IPS-NIHi7 (cell line): ENCODE results near the gene COX8C.

Source experiments
- DNase-seq: peaks from one replicate; pipeline ENCODE4 v3.0.0; 2012; ENCODE audit warnings: mixed read lengths; ENCODE audit errors: extremely low spot score

The COX8C gene, protein sequence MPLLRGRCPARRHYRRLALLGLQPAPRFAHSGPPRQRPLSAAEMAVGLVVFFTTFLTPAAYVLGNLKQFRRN

DNA sequence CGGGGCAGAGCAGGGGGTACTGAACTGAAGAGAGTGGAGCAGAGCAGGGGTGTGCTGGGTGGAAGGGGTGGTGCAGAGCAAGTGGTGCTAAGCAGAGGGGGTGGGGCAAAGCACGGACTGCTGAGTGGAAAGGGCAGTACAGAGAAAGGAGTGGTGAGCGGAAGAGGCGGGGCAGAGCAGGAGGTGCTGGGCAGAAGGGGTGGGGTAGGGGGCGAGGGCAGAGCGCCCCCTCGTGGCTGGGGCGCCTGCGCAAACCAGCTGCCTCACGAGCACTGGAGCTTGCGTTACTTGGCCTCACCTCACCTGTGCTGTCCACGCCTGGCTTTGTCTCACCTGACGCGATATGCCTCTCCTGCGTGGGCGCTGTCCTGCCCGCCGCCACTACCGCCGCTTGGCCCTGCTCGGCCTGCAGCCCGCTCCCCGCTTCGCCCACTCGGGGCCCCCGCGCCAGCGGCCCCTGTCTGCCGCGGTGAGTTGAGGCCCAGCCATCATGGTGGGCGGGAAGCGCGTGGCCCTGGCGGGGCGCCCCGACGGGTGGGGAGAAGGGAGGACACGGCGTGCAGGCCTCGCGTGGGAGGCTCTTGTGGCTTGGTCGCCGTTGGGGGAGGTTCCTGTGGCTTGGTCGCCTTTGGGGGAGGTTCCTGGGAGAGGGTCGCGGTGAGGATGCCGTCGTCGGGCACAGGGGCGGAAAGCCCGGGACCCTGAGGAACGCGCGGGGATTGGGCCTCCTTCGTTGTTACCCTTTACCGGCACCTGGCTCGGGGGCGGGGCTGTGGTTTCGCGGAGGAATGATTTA, at the start of gene COX8C:
COX8C (plus strand) TSS at position 257 of the 796 bp plus-strand sequence; CDS start at position 344, 87 bp downstream.
- no peak for DNase-seq

DNA sequence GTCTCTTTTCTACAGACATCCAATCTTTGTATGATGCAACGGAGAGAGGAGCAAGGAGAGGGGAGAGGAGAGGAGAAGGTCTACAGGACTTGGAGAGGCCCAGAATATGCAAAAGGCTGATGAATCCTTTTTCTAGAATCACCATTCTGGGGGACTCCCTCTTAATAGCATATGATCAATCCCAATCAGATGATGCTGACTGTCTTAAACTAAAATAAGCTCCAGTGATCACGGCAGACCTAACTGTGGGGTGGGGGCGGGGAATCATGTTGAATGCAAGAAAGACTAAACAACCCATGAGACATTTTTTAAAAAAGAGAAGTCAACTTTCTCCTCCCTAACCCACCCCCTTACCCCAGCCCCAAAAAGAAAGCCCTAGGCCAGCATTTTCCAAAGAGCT, 47.6 kb upstream of the COX8C start:
- DNase-seq: no peak

DNA sequence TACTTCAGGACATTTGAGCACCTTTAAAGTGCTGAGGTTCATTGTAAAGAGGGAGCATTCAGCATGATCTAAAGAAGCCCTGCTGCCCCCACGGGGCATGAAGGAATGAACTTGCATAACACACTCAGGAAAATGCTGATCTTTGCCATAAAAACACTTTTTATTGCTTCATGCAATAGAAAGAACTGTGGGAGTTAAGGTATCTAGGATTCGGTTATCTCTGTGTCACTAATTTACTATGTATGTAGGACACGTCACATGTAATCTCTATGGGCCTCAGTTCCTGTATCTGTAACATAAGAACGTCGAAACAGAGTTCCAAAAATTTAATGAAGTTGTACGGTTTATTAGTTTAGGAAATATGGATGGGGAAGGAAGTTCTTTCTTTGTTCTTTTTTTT, 47.1 kb upstream of the COX8C start:
- no peak for DNase-seq

DNA sequence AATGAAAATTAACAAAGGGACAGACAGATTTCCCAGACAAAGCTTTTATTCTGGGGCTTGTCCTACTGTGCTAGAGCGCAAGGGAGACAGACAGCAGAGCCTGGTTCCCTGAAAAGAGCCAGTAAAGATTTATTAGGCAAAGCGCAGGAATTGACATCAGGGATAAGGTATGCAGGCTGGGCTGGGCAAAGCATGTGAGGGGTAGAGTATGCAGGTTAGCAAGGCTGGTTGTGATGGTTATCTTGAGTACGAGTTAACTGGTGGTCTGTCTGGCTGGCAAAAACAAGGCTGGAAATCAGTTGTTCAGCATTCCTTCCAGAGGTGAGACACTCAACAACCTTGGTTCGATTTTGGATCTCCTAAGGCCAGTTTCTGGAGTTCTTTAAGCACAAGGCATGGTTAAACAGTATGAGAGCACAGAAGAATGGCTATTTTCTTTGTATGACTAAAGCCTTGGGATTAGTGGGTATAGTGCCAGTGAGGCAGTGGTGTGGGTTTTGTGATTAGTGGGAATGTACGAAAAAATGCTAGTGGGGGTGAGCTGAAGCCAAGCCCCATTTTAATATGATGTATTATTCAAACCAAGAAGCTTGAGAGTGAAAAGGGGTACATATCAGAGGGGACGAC, 45.0 kb upstream of the COX8C start:
- no peak for DNase-seq

DNA sequence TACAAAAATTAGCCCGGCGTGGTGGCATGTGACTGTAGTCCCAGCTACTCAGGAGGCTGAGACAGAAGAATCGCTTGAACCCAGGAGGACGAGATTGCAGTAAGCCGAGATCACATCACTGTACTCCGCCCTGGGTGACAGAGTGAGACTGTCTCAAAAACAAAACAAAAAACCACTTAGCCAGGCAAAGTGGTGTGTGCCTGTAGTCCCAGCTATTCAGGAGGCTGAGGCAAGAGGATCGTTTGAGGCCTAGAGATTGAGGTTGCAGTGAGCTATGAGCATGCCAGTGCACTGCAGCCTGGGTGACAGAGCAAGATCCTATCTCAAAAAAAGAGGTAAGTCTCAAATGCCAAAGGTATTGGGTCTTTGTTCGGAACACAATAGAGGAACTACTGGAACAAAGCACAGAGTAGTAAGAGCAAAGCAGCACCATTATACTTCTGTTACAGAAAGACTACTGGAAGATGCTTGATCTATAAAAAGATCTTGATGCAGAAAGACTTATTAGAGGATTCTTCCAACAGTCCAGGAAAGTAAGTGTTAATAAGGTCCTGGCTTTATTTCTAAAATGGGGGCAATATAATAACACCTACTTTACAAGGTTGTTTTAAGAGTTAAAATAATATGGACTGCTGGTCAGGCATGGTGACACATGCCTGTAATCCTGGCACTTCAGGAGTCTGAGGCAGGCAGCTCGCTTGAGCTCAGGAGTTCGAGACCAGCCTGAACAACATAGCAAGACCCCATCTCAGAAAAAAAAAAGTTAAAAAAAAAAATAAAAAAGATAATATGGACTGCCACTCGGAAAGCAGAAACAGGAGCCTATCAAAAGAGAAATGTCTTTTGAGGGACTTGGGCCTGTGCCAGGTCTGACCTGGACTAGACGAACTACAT, 44.0 kb upstream of the COX8C start:
- no peak for DNase-seq

DNA sequence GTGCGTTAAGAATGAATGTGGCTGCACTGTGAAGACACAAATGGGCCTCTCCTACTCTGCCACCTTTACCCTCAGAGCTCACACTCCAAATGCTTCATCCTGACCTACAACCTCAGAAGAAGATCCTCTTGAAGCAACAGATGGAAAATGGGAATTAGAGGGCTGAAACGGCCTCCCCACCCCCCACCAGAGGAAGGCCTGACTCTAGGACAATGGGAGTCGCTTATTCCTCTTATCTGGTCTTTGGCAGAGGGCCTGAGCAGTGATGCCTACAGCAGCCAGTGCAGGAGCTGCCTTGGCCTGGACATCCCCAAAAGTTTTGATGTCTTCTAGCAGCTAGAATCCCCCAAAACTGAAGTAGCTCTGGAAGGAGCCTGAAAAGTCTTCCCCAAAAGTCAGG, 43.3 kb upstream of the COX8C start:
- no peak for DNase-seq

DNA sequence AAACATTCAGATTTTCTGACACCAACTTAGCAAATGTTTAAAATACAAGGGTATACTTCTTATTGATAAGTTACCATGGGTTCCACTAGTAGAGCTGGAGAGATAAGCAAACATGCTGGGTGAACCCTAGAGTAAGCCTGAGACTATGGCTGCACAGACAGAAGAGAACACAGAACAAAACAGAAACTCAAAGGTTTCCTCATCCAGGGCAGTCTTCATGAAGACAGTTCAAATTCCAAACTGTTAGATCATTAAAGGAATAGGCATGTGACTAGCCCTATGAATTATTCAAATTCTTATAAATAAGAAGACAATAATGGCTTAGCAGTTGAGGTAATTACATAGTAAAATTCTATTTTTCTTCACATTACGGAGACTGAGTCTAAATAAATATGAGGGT, 42.2 kb upstream of the COX8C start:
- no peak for DNase-seq

DNA sequence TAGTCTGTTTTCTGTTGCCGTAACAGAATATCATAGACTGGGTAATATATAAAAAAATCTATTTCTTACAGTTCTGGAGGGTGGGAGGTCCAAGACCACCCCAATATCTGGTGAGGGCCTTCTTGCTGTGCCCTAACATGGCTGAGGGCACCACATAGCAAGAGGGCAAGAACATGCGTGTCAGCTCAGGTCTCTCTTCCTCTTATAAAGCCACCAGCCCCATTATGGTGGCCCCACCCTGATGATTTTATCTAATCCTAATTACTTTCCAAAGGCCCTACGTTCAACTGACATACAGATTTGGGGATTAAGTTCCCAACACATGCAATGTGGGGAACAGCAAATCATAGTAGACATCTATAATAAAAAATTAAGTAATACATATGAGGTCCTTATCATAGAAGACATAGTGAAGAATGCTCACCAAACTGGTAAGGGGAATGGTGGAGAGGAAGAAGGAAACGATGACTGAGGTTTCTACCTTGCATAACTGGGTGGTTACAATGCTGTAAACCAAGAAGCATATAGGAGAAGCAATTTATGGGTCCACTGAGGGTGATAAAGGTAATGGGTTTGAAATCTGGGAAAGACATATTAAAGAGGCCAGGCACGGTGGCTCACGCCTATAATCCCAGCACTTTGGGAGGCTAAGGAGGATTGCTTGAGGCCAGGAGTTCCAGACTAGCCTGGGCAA, 41.1 kb upstream of the COX8C start:
- DNase-seq: no peak

DNA sequence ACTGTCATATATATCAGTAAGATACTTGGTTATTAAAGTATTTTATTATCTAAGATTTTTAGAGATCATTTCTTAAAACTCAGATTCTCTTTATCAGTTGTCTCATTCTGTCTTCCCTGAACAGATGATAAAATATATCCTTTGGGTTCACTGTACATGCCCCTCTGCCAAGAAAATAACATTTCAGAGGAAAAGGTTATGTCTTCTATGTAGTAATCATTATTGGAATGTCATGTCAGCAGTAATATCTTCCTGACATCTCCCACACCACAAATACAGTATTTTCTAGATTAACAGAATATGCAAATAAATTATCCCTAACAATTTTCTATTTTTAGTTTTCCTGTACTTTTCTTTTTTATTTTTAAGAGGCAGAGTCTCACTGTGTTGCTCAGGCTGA, 40.2 kb upstream of the COX8C start:
- DNase-seq: no peak

DNA sequence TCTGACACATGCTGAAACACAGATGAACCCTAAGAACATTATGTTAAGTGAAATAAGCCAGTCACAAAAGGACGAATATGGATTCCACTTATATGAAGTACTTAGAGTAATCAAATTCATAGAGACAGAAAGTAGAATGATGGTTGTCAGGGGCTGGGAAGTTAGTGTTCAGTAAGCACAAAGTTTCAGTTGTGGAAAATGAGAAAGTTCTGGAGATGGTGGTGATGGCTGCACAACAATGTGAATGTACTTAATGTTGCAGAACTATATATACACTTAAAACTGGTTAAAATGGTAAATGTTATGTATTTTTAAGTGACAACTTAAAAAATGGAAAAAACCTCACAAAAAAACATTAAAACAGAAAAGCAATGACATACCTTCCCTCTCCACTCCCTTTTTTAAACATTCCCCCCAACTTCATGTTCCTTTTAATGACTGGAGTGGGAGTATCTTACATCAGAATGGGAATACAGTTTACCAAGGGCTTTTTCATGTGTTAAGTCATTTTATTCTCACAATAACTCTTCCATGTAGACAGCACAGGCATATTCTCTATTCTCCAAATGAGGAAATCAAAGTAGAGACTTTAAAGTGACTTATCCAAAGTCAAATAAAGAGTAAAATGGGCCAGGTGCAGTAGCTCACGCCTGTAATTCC, 38.2 kb upstream of the COX8C start:
- DNase-seq: no peak

DNA sequence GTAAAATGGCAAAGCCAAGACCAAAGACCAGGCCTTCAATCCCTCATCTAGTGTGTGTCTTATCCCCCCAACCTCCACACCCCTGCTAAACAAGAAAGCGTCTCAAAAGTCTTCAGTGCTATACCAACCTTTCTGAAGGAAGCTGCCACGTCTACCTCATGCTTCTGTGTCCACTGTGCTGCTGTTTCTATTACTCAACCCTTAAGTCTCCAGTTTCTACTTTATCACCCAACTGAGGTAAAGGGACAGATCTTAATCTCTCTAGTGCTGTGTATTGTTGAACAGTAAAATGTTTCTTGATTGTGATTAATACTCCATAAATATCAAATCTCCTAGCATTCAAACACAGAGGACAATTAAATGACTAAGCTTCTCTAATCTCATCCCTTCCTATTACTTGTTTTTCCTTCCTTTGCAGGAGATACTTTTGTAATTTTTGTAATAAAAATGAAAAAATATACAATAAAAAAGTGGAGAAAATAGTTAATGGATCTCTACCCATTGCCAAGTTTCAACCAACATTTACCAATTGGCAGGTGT, 37.5 kb upstream of the COX8C start:
- DNase-seq: no peak

DNA sequence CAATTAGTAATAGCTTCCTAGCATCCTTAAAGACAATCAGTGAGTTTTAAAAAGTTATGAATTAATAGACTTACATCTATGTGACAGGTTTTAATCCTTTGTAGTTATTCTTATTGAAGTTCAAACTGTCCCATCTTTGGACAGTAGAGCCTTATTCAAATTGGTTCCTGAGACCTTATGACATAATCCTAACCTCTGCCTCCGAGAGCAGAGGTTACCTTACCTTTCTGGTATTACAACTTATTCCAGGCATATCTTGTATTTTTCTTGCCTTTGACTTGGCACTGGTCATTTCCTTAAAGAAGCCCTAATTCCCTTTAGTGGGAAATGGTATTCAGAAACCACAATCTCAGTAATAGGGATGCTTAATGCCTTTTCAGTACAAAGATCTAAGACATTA, 35.9 kb upstream of the COX8C start:
- no peak for DNase-seq

DNA sequence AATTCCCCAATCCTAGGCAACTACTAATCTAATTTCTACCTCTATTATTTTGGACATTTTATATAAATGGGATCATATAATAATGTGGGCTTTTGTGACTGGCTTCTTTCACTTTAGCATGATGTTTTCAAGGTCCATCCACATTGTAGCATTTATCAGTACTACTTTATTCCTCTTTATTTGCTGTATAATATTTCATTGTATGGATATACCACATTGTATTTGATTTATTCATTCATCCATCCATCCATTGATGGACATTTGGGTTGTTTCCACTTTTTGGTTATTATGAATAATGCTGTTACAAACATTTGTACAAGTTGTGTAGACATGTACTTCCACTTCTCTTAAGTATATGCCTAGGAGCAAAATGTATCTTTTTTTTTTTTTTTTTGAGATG, 31.4 kb upstream of the COX8C start:
- DNase-seq: no peak

DNA sequence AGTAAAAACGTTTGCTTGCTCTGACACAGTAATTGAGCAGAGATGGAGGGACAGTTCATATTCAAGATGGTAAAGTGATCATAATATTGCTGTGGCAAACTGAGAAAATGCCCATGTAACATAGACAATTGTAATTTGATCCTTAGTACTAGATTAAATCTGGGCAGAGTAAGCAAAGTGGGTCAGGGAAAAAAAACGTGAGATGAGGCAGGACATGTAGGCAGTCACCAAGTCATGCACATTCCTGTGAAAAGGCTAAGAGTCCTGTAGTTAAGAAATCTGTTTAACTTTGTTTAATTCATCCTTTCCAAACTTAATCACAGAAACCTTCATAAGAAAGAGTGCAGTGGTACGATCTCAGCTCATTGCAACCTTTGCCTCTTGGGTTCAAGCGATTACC, 30.3 kb upstream of the COX8C start:
- no peak for DNase-seq

DNA sequence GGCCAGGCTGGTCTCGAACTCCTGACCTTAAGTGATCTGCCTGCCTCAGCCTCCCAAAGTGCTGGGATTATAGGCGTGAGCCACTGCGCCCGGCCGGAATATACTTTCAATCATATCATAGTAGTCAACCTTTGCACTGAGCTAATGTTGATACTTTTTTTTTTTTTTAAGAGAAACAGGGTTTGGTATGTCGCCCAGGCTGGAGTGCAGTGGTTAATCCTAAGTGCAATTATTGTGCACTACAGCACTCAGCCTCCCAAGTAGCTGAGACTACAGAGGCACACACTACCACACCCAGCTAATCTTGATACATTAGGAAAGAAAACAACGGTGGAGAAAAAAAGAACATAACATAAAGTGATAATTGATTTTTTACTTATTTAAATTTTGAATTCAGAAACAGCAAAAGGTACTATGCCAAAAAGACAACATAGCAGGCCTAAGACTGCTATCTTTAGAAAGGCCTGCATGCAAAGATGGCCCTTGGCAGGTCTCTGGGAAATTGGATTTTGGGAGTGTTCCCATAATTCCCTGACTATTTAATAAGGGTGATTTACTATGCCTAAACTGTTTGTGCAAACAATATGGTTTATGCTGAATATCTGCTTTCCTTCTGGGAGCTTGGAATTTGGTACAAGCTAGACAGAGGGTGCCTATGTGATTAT, 29.6 kb upstream of the COX8C start:
- DNase-seq: no peak

DNA sequence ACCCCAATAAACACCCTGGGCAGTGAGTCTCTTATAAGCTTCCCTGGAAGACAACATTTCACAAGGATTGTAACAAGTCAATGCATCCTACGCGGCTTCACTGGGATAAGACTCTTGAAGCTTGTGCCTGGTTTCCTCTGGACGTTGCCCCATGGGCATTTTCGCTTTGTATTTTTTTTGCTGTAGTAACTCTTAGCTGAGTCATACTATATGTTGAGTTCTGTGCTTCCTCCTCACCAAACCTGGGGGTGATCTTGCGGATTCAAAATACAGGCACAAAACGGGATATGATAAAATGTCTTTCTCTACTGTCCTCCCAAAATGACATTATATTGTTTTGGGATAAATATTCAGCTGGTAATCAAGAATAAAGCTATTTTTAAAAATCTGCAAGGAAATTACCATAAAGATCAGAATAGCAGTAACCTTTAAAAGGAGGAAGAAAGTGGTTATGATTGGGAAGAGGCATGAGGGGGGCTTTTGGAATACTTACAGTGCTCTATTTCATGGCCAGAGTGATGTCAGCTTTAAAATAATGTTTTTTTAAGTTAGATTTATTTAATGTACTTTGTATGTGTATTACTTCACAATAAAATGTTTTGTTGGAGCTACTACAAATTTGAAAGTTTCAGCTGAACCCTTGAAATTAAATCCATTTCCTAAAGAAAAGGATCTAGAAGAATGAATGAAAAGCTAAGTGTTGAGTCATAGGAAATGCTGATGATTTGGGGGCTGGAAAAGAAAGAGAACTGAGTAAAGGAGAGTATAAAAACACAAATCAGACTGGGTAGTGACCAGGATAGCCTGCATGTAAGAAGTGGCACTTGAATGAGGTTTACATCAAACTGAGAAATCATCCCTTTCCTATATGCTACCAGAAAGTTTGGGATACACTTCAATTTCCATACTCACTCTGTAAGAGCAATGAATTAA, 28.8 kb upstream of the COX8C start:
- no peak for DNase-seq

DNA sequence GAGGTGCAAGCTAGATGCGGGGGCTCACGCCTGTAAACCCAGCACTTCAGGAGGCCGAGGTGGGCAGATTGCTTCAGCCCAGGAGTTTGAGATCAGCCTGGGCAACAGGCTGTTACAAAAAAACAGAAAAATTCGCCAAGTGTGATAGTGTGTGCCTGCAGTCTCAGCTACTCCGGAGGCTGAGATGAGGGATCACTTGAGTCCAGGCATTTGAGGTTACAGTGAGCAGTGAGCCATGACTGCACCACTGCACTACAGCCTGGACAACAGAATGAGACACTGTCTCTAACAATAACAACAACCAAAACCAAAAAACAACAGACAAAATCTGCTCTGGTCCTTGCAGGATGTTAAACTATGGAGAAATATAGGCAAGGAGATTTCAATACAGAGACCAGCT, 28.1 kb upstream of the COX8C start:
- no peak for DNase-seq

DNA sequence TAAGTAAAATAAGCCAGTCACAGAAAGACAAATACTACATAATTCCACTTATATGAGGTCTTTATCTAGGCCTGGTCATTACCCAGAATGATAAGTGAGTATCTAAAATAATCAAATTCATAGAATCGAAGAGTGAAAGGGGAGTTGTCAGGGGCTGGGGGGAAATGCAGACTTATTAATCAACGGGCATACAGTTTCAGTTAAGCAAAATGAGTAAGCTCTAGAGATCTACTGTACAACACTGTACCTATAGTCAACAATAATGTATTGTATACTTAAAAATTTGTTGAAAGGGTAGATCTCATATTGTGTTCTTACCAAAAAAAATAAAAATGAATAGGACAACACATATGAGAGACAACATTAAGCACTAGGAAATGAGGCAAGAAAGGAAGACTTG, 27.5 kb upstream of the COX8C start:
- DNase-seq: no peak

DNA sequence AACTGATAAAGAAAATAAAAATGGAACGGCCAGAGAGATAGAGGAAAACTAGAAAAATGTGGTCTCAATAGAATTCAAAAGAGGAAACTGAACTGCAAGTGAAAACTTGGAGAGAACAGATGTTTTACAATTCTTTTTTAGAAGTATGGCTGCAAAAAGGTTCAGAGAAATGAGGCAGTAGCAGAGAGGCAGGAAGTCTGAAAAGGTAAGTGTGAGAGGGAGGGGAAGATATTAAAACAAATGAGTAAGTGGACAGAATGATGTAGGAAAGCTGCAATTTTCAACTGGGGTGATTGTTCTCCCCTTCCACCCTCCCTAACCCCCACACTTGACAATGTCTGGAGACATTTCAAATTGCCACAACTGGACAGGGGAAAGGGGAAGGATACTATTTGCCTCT, 27.0 kb upstream of the COX8C start:
- no peak for DNase-seq
